GM21717 (cell line): ENCODE data around the gene PPP1R16B.
"Not testable (repeated sequence)": the region's sequence is repeated elsewhere in the genome, so short reads cannot be mapped to it uniquely, and the experiment has no call there.

Experiments
- ATAC-seq: cut with Tn5 transposase; IDR thresholded peaks from one replicate; pipeline ENCODE4 v1.9.1; 2021; ENCODE audit warnings: mild to moderate bottlenecking, moderate library complexity; ENCODE audit not compliant: unreplicated experiment

PPP1R16B gene

DNA sequence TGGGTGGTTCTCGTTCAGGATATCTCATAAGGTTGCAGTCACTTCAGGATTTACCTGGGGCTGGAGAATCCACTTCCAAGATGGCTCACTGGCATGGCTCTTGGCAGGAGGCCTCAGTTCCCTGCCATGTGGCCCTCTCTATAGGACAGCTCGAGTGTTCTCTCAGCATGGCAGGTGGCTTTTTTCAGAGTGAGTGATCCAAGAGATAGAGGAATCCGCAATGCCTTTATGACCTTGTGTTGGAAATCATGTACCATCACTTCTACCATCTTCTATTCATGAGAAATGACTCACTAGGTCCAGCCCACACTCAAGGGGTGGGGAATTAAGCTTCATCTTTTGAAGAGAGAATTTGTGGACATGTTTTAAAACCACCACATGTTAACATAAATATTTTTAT lies 37.8 kb downstream of the PPP1R16B start:
- ATAC-seq, result no peak

DNA sequence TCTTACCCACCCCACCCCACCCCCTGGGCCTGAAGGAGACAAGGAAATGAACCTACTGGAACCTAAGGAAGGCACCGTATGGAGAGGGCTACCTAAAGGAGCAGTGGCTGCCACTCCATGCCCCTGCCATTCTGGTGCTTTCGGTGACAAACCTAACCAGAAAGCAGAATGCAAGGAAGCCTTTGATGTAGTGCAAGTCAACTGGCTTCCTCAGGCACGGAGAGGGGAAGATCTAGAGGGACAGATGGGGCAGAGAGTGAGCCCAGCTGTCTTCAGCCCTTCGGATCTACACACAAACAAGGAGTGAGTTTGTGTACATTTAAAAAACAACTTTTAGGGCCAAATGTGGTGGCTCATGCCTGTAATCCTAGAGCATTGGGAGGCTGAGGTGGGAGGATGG lies 39.5 kb downstream of the PPP1R16B start:
- ATAC-seq, result no peak

DNA sequence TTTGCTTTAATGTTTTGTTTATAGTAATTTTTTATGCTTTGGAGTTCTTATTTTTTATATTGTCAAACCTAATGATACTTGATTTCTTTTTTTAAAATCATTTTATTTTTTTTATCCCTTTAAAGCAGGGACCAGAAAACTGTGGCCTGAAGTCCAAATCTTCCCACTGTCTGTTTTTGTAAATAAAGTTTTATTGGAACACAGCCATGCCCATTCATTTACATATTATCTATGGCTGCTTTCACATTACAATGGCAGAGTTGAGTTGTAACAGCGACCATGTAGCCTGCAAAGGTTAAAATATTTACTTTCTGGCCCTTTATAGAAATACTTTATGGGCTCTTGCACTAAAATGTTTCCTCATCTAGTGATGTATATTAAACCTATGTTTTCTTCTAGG lies 42.3 kb downstream of the PPP1R16B start:
- no peak for ATAC-seq

DNA sequence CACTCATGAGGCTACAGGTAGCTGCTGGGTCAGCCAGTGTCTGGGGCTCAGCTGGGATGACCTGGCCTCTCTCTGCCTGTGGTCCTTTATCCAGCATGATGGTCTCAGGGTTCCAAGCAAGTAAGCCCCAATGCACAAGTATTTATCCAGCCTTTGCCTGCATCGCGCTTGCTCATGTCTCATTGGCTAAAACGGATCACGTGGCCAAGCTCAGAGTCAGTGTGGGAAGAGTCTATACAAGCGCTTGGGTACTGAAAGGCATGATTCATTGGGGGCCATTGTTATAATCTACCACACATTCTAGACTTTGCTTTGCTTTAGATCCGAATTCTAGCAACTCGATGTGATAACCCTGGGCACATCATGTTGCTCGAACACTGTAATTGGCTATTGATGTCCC lies 48.3 kb downstream of the PPP1R16B start:
- ATAC-seq, result no peak

DNA sequence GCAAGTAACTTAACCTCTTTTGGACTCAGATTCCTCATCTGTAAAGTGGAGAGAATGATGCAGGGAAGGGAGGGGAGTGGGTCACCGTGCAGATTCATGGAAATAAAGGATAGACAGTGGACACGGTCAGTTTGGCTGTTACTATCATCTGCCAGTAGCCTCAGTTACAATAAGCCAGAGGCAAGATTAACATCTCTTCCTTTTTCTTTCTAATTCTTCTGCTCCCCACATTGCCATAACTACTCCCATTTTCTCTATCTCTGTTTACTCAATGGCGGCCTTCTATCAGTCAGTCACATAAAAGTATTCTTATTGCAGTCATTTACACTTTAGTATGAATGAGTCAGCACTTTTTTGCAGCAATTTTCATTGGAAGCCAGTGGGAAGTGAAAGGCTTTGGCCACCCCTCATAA lies 49.2 kb downstream of the PPP1R16B start:
- no peak for ATAC-seq

DNA sequence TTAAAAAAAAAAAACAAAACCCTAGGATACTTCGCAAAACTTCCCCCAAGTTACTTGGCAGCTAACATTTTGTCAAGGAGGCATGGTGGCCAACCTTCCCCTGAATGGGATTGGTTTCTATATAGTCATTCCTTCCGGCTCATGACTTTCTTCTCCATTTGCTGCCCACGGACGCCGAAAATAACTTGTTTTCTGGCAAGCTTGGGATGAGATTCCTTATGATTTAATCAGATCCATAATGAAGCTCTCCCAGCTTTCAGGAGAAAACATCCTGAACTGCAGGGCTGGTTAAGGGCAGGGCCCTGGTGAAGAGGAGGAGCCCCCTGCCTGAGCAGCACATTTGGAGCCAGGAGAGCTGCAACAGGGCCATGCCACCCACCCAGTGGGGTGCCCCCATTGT lies 49.9 kb downstream of the PPP1R16B start:
- ATAC-seq, result no peak

DNA sequence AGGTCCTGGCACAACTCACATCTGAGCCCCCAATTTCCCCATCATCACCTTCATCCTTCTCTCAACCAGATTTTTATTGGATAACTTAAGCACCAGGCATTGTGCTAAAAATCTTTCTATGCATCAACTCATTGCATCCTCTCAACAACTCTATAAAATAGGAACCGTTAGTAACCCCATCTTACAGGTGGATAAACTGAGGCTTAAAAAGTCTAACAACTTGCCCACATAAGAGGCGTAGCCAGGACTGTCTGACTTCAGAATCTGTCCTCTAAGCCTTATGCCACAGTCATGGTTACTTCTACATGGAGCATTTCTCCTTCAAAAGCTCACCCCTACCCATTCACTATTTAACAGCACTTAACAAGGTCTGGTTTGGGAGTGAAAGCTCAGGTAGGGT lies 51.1 kb downstream of the PPP1R16B start:
- ATAC-seq, result no peak

DNA sequence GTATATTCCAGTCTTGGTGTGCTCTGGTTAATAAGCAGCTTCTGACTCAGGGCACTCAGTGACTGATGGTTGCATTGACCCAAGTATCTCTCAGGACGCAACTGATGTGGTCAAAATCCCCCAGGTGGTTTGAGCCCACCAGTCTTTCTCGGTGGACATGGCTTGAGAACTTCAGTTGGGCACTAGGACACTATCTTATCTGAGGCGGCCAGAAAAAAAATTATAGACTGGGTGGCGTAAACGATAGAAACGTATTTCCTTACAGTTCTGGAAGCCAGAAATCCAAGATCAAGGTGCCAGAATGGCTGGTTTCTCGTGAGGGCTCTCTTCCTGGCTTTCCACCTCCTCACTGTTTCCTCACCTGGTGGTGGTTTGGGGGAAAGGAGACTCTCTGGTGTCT lies 52.2 kb downstream of the PPP1R16B start:
- ATAC-seq, result no peak

DNA sequence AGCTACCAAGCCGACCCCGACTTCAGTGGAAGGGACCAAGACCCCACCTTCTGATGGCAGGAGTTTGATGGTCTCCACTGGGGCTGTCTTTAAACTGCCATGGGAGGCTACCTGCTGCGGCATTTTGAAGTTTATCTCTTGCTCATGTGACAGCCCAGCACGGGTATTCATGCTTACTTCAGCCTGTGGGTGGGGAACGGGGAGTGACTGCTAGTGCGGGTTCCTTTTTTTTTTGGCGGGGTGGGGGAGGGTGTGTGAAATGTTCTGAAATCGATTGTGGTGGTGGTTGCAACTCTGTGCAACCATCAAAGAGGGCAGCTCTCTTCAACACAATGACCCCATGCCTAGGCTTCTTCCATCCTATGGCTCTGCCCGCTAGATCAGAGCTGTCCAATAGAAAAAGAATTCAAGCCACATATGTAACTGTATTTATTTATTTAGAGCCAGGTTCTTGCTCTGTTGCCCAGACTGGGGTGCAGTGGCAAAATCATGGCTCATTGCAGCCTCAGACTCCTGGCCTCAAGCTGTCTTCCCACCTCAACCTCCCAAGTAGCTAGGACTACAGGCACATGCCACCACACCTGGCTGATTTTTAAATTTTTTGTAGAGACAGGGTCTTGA lies 53.7 kb downstream of the PPP1R16B start:
- no peak for ATAC-seq

DNA sequence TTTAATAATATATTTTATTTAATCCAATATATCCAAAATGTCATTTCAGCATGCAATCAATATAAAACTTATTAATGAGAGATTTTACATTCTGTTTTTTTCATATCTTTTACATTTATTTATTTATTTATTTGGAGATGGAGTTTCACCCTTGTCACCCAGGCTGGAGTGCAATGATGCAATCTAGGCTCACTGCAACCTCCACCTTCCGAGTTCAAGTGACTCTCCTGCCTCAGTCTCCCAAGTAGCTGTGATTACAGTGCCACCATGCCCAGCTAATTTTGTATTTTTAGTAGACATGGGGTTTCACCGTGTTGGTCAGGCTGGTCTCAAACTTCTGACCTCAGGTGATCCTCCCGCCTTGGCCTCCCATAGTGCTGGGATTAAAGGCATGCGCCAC lies 54.4 kb downstream of the PPP1R16B start:
- ATAC-seq, result not testable (repeated sequence)

DNA sequence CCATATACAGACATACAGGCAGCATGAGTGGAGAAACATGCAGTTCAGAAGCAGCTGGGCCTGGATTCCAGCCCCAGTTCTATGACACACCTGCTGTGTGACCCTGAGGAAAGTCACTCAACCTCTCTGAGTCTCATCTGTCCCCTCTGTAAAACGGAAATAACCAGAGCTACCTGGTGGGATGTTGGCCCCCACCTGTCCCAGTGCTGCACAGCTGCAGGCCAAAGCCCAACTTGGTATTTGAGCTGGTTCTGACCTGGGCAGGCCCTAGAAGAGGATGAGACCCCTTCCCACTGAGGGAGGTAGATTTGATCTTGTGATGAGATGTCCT lies 55.5 kb downstream of the PPP1R16B start:
- no peak for ATAC-seq

DNA sequence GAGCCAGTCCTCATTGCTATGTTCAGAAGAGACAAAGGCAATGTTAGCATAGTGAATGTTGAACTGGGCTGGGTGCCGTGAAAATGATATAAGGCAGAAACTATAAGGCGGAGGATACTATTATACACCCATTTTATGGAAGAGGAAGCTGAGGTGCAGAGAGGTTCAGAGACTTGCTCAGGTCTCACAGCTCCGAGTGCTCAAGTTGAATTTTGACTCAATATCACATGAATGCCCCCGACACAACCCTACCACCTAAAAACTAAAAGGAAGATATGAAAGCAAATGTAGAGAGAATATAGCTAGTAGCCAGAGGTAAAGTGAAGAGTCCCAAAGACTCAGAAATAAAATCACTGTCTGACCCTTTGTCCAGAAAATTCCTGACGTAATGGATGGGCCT lies 56.7 kb downstream of the PPP1R16B start:
- no peak for ATAC-seq

DNA sequence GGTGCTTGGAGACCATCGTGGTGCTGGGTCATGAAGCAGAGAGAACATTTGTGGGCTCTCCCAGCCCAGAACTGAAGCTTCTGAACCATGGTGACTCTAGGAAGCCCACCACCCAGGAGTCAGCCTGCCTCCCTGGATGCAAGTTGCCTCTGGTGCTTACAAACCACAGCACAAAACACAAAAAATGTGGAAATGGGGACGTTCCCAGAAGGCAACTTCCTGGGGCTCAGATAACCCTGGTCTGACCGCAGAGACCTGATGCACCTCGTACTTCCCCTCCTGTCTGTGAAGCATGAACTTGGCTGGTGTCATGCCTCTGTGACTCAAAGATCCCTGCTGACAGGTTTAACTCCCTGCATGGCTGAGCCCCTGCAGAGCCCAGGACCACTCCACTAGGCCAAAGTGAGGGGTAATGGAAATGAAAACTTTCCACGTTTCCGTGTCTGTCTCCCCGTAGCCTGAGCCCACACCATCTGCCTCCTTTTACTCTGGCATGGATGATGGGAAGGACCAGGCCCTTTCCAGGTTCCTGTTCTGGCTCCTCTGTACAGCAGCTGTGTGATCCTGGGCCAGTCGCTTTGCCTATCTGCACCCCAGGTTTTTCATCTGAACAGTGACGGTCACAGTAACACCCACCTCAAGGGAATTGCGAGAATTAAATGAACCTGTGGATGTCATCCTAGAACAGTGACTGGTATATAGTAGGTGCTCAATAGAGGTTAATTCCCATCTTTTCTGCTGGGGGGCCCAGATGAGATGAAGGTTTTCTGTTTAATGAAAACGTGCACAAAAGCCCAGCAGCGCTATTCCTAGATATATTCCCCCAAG lies 57.7 kb downstream of the PPP1R16B start:
- peak; percentile 58 for ATAC-seq

DNA sequence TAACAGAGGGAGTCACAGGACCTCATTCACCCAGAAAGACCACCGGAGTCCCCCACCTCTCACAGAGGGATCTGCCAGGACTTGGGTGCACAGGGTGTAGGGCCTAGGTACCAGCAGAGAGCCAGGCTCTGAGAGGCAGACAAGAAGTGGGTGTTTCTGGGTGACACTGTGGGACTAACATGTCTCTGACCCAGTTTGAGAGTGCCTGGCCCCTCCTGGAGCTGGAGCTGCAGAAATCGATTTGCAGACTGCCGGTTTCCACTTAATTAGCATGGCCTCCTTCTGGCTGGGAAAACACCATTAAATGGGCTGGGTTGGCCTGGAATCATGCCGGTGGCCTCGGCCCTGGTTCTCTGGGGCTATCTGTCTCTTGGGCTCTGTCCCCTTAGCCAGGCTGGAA lies 59.2 kb downstream of the PPP1R16B start:
- no peak for ATAC-seq

DNA sequence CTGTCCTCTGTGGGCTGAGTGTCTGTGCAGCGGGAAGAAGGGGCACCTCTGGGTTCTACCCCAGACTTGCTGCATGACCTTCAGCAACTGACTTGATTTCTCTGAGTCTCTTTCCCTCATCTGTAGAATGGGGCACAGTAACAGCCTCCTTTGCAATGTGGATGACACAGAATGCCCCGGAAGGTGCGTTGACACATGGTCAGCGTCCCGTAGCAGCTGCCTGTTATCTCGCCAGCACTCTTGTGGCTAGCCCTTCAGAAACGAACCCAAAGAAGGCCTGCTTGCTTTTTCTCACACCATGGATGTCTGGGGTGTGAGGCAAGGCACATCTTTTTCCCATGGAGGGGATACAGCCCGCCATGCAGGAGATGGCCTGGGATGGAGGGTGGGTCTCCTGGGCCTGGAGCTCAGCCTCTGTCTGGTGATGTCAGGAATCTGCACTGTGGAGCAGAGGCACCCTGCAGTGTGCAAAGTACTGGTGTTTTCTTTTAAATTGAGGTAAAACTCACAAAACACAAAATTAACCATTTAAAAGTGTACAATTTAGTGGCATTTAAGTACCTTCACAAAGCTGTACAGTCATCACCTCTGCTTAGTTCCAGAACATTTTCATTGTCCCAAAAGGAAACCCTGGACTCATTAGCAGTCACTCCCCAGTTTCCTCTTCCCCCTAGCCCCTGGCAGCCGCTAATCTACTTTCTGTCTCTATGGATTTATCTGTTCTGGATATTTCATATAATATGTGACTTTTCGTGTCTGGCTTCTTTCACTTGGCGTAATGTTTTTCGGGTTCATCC lies 61.0 kb downstream of the PPP1R16B start:
- no peak for ATAC-seq

DNA sequence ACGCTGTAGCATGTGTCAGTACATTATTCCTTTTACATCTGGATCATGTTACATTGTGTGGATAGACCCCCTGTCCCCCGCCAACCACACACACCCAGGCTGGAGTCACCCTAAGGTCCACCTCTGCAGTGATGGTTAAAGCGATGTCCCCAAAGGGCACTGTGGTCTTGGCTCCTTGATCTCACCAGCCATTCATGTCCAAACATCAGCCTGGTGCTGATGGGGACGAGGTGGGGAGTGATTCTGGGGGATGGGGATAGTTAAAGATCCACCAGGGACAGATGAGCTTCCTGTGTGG lies 61.5 kb downstream of the PPP1R16B start:
- ATAC-seq, result no peak

DNA sequence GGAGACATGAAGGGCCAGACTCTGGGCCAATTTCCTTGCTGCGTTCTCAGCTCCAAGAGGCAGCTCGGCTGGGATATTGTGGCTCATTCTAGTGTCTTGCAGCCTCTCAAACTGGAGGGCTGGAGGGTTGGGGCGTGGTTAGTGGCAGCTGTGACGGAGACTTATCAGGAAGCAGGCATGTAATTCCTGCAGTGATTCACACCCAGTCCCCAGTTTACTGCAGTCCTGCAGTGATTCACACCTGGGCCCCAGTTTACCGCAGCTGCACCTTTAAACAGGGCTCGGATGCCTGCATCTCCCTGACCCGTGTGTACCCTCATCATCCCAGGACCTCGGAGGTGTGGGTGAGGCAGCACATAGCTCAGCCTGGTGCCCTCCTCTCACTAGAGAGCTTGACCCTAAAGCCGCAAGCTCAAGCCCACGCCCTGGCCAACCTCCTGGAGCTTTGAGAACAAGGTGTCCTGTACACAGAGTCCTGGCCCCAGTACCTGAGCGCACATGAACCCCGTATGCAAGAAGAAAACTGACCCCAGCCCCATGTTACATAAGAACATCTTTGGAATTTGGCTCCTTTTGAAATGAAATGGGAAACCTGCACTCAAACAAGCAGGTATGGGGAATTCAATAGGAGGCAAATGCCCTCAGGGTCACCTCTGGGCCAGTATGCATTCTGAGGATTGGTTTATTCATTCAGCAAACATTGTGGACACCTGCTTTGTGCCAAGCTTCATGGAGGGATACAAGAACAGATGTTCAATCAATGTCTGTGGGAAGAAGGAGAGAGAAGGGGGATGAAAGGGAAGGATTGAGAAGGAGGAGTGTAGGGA lies 65.4 kb downstream of the PPP1R16B start:
- ATAC-seq, result no peak

DNA sequence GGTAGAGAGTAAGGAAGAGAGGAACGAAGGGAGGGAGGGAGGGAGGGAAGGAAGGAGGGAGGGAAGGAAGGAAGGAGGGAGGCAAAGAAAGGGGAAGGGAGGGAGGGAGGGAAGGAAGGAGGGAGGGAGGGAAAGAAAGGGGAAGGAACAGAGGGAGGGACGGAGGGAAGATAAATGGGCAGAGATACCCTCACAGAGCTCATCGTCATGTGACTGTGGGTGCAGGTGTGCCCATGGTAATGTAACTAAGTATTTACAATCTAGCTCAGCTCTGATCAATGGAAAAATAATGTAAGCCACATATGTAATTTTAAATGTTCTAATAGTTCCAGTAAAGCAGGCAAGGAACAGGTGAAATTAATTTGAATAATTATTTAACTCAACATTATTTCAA lies 66.1 kb downstream of the PPP1R16B start:
- ATAC-seq, result no peak

DNA sequence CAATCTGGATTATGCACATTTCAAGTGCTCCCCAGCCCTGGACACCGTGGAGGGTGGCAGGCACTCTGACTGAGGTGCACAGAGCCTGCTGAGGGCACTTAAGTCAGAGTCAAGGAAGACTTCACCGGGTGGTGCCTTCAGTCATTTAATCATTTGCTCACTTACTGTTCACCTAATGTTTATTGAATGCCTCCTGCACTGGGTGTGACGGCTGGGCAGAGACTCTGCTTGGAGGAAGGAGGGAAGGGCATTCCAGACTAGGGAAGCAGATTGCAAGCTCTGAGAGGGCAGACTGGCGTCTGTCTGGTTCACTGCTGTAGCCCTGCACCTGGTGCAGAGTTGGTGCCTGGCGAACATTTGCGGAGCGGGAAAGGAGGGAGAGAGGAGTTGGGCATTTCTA lies 66.5 kb downstream of the PPP1R16B start:
- ATAC-seq, result no peak

DNA sequence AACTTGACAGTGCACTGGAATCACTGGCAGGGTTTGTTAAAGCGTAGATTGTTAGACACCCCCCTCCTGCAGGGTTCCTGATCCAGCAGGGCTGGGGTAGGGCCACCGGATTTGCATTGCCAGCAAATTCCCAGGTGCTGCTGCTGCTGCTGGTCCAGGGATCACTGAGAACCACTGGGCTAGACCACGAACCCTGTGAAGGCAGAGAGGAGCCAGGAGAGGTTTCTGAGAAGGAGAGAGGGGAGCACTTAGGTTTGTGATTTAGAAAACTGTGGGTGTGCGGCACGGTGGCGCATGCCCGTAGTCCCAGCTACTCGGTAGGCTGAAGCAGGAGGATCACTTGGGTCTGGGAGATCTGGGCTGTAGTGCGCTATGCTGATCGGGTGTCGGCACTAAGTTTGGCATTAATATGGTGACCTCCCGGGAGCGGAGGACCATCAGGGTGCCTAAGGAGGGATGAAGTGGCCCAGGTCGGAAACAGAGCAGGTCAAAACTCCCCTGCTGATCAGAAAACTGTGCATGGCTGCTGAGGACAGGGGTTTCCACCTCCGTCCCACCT lies 67.1 kb downstream of the PPP1R16B start:
- ATAC-seq, result peak; percentile 1

DNA sequence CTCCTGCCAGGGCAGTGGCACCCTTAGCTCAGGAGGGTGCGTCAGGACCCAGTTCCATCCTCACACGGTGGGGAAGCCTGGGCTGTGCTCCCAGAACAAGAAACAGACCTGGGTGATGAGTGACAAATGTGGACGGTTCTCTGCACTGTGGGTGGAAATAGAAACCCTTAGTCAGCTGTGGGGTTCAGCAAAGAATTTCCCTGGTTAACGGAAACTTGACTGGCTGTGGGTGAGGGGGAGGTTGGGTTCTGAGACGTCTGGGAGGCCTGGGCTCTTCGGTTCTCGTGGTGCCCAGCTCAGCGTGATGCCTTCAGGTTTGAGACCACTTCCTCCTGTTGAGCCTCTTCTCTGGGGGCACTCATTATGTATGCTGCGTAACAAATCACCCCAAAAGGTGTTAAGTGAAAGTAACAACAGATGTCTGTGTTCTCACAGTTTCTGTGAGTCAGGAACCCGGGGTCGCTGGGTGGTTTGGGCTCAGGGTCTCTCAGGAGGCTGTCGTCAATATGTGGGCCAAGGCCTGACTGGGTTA lies 67.6 kb downstream of the PPP1R16B start:
- ATAC-seq, result peak; percentile 53
